Testis (tissue), 2 donors: ENCODE measurements around the gene RBBP8.

Experiments used
- POLR2A ChIP-seq: fragments of 450-650 bp; IDR thresholded peaks from one replicate; pipeline ENCODE4 v1.6.1; 2017; ENCODE audit warnings: antibody characterized with exemption, mild to moderate bottlenecking, moderate library complexity
- TF ChIP-seq, protein P1 (sequence below), 3 experiments: fragments of 450-650 bp in 2 of 3; fragments of 200-600 bp in 1 of 3; sonication (generic) in 1 of 3; IDR thresholded peaks; one replicate each; pipeline ENCODE4 v1.5.1; 2016 to 2019; ENCODE audit warnings: antibody characterized with exemption in 3 of 3, mild to moderate bottlenecking in 2 of 3, moderate library complexity in 1 of 3

DNA sequence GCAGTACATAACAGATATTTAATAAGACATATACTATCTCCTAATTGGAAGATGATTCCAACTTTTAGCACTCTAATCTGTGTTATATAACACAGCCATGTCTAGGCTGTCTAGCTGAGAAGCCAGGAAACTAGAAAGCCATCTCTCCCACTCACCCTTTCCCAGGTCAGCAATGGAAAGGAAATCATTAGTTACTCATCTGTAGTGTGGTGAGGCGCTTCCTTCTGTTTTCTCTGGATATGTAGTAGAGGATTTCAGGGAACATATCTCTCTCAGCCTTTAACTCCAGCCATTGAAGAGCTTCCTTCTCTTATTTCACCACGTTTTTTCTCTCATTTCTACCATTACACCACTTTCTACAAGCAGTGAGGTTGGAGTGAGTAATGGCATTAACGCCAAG lies 19.4 kb downstream of the RBBP8 start:
- TF ChIP-seq, protein P1, sequence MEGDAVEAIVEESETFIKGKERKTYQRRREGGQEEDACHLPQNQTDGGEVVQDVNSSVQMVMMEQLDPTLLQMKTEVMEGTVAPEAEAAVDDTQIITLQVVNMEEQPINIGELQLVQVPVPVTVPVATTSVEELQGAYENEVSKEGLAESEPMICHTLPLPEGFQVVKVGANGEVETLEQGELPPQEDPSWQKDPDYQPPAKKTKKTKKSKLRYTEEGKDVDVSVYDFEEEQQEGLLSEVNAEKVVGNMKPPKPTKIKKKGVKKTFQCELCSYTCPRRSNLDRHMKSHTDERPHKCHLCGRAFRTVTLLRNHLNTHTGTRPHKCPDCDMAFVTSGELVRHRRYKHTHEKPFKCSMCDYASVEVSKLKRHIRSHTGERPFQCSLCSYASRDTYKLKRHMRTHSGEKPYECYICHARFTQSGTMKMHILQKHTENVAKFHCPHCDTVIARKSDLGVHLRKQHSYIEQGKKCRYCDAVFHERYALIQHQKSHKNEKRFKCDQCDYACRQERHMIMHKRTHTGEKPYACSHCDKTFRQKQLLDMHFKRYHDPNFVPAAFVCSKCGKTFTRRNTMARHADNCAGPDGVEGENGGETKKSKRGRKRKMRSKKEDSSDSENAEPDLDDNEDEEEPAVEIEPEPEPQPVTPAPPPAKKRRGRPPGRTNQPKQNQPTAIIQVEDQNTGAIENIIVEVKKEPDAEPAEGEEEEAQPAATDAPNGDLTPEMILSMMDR (IDR thresholded peaks at IDR 0.05), result no peak
- no peak for TF ChIP-seq POLR2A
